Measurements from ENCODE around the gene ZNF236.

DNA sequence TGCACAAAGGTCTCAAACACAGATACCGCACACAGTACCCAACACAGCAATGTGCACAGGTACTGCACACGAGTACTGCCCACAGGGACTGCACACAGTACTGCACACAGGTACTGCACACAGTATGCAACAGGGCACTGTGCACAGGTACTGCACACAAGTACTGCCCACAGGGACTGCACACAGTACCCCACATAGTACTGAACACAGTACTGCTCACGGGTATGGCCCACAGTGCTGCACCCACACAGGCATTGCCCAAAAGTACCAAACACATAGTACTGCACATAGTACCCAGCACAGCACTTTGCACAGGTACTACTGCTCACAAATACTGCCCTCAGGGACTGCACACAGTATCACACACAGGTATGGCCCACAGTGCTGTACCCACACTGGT is 73.1 kb downstream of the ZNF236 start:
- no peak for TF ChIP-seq TAF1 (IDR thresholded peaks at IDR 0.05; ENCODE audit: borderline replicate concordance, insufficient read depth, low read length)
- TF ChIP-seq POLR2AphosphoS5 (IDR thresholded peaks at IDR 0.05; ENCODE audit: low read depth, low read length), result no peak
- no peak for TF ChIP-seq FOXP2 (optimal IDR thresholded peaks at IDR 0.05; ENCODE audit: borderline replicate concordance, extremely low read depth, extremely low read length, insufficient read depth)
- TF ChIP-seq, protein P1, sequence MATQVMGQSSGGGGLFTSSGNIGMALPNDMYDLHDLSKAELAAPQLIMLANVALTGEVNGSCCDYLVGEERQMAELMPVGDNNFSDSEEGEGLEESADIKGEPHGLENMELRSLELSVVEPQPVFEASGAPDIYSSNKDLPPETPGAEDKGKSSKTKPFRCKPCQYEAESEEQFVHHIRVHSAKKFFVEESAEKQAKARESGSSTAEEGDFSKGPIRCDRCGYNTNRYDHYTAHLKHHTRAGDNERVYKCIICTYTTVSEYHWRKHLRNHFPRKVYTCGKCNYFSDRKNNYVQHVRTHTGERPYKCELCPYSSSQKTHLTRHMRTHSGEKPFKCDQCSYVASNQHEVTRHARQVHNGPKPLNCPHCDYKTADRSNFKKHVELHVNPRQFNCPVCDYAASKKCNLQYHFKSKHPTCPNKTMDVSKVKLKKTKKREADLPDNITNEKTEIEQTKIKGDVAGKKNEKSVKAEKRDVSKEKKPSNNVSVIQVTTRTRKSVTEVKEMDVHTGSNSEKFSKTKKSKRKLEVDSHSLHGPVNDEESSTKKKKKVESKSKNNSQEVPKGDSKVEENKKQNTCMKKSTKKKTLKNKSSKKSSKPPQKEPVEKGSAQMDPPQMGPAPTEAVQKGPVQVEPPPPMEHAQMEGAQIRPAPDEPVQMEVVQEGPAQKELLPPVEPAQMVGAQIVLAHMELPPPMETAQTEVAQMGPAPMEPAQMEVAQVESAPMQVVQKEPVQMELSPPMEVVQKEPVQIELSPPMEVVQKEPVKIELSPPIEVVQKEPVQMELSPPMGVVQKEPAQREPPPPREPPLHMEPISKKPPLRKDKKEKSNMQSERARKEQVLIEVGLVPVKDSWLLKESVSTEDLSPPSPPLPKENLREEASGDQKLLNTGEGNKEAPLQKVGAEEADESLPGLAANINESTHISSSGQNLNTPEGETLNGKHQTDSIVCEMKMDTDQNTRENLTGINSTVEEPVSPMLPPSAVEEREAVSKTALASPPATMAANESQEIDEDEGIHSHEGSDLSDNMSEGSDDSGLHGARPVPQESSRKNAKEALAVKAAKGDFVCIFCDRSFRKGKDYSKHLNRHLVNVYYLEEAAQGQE (IDR thresholded peaks at IDR 0.05; ENCODE audit: insufficient read depth in 1 of 2, low read depth in 2 of 2, low read length in 2 of 2), result no peak
